HUES48 (cell line): ENCODE data around the gene FFAR1.
"Not testable (repeated sequence)": the region's sequence is repeated elsewhere in the genome, so short reads cannot be mapped to it uniquely, and the experiment has no call there.

Source experiments
- H3K27ac ChIP-seq: one replicate; pipeline ENCODE4 v1.7.0; 2013; ENCODE audit warnings: low read depth, low read length, inconsistent platforms
- H3K27me3 ChIP-seq: 2 replicates; pipeline ENCODE4 v1.6.1; 2013; ENCODE audit warnings: mild to moderate bottlenecking, low read length; ENCODE audit not compliant: control insufficient read depth, insufficient read depth
- H3K36me3 ChIP-seq: 2 replicates; pipeline ENCODE4 v1.6.1; 2013; ENCODE audit warnings: low read length; ENCODE audit not compliant: control insufficient read depth, insufficient read depth
- H3K4me1 ChIP-seq: 2 replicates; pipeline ENCODE4 v1.6.1; 2013; ENCODE audit warnings: mild to moderate bottlenecking, low read length; ENCODE audit not compliant: control insufficient read depth, insufficient read depth
- H3K4me3 ChIP-seq: 2 replicates; pipeline ENCODE4 v1.5.1; 2013; ENCODE audit warnings: mild to moderate bottlenecking, low read depth, low read length
- H3K9ac ChIP-seq: 2 replicates; pipeline ENCODE4 v1.6.1; 2013; ENCODE audit warnings: mild to moderate bottlenecking, low read depth, low read length, moderate library complexity
- H3K9me3 ChIP-seq: 2 replicates; pipeline ENCODE4 v1.6.1; 2013; ENCODE audit warnings: low read length; ENCODE audit not compliant: control insufficient read depth, insufficient read depth

FFAR1 gene

GRCh38 chr19:35379545-35379944 is 31.8 kb downstream of the FFAR1 start:
- not testable (repeated sequence) for H3K27me3 ChIP-seq, H3K4me3 ChIP-seq, H3K4me1 ChIP-seq, H3K9ac ChIP-seq, H3K27ac ChIP-seq, H3K36me3 ChIP-seq
- H3K9me3 ChIP-seq = peaks cover 12% of the 10 kb centered on the region

- no peak overlapping the region for H3K27ac ChIP-seq
- H3K4me3 ChIP-seq = no peak overlapping the region
- H3K4me1 ChIP-seq = no peaks in the 10 kb centered on the region
- H3K36me3 ChIP-seq = no peaks in the 10 kb centered on the region
- H3K27me3 ChIP-seq = no peaks in the 10 kb centered on the region
- peaks cover 12% of the 10 kb centered on the region for H3K9me3 ChIP-seq
- no peak overlapping the region for H3K9ac ChIP-seq
Observed at GRCh38 chr19:35379992-35380391, 32.3 kb downstream of the FFAR1 start.

GRCh38 chr19:35380450-35381124 is 32.9 kb downstream of the FFAR1 start:
- H3K9ac ChIP-seq = no peak overlapping the region
- H3K27ac ChIP-seq = no peak overlapping the region
- H3K27me3 ChIP-seq = no peaks in the 10 kb centered on the region
- H3K36me3 ChIP-seq = no peaks in the 10 kb centered on the region
- H3K4me1 ChIP-seq = no peaks in the 10 kb centered on the region
- H3K4me3 ChIP-seq = no peak overlapping the region
- H3K9me3 ChIP-seq = peaks cover 16% of the 10 kb centered on the region

- no peaks in the 10 kb centered on the region for H3K4me1 ChIP-seq
- H3K9ac ChIP-seq = no peak overlapping the region
- H3K27ac ChIP-seq = no peak overlapping the region
- H3K9me3 ChIP-seq = peaks cover 21% of the 10 kb centered on the region
- no peaks in the 10 kb centered on the region for H3K36me3 ChIP-seq
- no peaks in the 10 kb centered on the region for H3K27me3 ChIP-seq
- H3K4me3 ChIP-seq = no peak overlapping the region
Observed at GRCh38 chr19:35381318-35381717, 33.6 kb downstream of the FFAR1 start.

GRCh38 chr19:35381926-35382325 is 34.2 kb downstream of the FFAR1 start:
- H3K27me3 ChIP-seq = no peaks in the 10 kb centered on the region

GRCh38 chr19:35383536-35383935 is 35.8 kb downstream of the FFAR1 start:
- no peak overlapping the region for H3K4me3 ChIP-seq
- no peak overlapping the region for H3K27ac ChIP-seq
- no peaks in the 10 kb centered on the region for H3K27me3 ChIP-seq
- H3K4me1 ChIP-seq = no peaks in the 10 kb centered on the region
- H3K9ac ChIP-seq = no peak overlapping the region
- no peaks in the 10 kb centered on the region for H3K36me3 ChIP-seq
- H3K9me3 ChIP-seq = peaks cover 35% of the 10 kb centered on the region

More at GRCh38 chr19:35381926-35382325, 34.2 kb downstream of the FFAR1 start:
- no peak overlapping the region for H3K4me3 ChIP-seq
- H3K4me1 ChIP-seq = no peaks in the 10 kb centered on the region
- no peak overlapping the region for H3K9ac ChIP-seq
- H3K36me3 ChIP-seq = no peaks in the 10 kb centered on the region
- no peak overlapping the region for H3K27ac ChIP-seq
- peaks cover 27% of the 10 kb centered on the region for H3K9me3 ChIP-seq

GRCh38 chr19:35388277-35389054 is 40.8 kb downstream of the FFAR1 start:
- Histone ChIP-seq H3K9ac (no peak overlapping the region), H3K36me3 (no peaks in the 10 kb centered on the region), H3K27ac (no peak overlapping the region), H3K4me1 (no peaks in the 10 kb centered on the region), H3K27me3 (no peaks in the 10 kb centered on the region), H3K4me3 (no peak overlapping the region), H3K9me3 (peaks cover 29% of the 10 kb centered on the region)

GRCh38 chr19:35389192-35389861 is 41.6 kb downstream of the FFAR1 start:
- Histone ChIP-seq H3K9me3 (peaks cover 23% of the 10 kb centered on the region), H3K9ac (no peak overlapping the region), H3K4me3 (no peak overlapping the region), H3K4me1 (no peaks in the 10 kb centered on the region), H3K27me3 (no peaks in the 10 kb centered on the region), H3K27ac (no peak overlapping the region), H3K36me3 (no peaks in the 10 kb centered on the region)

GRCh38 chr19:35392742-35393715 is 45.3 kb downstream of the FFAR1 start:
- Histone ChIP-seq H3K4me1 (no peaks in the 10 kb centered on the region), H3K9me3 (no peaks in the 10 kb centered on the region), H3K36me3 (no peaks in the 10 kb centered on the region), H3K4me3 (no peak overlapping the region), H3K27me3 (no peaks in the 10 kb centered on the region), H3K27ac (no peak overlapping the region), H3K9ac (no peak overlapping the region)

- H3K27ac ChIP-seq = no peak overlapping the region
- H3K9me3 ChIP-seq = no peaks in the 10 kb centered on the region
- no peaks in the 10 kb centered on the region for H3K36me3 ChIP-seq
- no peak overlapping the region for H3K9ac ChIP-seq
- no peaks in the 10 kb centered on the region for H3K27me3 ChIP-seq
- H3K4me3 ChIP-seq = no peak overlapping the region
- H3K4me1 ChIP-seq = no peaks in the 10 kb centered on the region
Observed at GRCh38 chr19:35395382-35396199, 47.9 kb downstream of the FFAR1 start.
